Muscle layer of duodenum (tissue), 2 donors: ENCODE data around the gene FGFR3.

Source experiments
- H3K27ac ChIP-seq: one replicate; pipeline ENCODE4 v1.7.0; 2013; ENCODE audit warnings: mild to moderate bottlenecking, low read length
- H3K27me3 ChIP-seq: one replicate; pipeline ENCODE4 v1.7.0; 2013; ENCODE audit warnings: low read depth, mild to moderate bottlenecking, control low read depth, low read length
- H3K36me3 ChIP-seq, 2 donors: one replicate each; pipeline ENCODE4 v1.7.0; 2013; ENCODE audit warnings: low read length in 2 of 2, control low read depth in 1 of 2, mild to moderate bottlenecking in 1 of 2; ENCODE audit not compliant: insufficient read depth in 2 of 2, control insufficient read depth in 1 of 2
- H3K4me1 ChIP-seq, 2 donors: one replicate each; pipeline ENCODE4 v1.7.0; 2013; ENCODE audit warnings: low read length in 2 of 2, mild to moderate bottlenecking in 2 of 2, control low read depth in 1 of 2, moderate library complexity in 1 of 2; ENCODE audit not compliant: insufficient read depth in 2 of 2, control insufficient read depth in 1 of 2
- H3K4me3 ChIP-seq, 2 donors: one replicate each; pipeline ENCODE4 v1.7.0; 2013; ENCODE audit warnings: low read length in 2 of 2, low read depth in 1 of 2, mild to moderate bottlenecking in 1 of 2
- H3K9me3 ChIP-seq, 2 donors: one replicate each; pipeline ENCODE4 v1.7.0; 2013; ENCODE audit warnings: low read length in 2 of 2, control low read depth in 1 of 2, mild to moderate bottlenecking in 1 of 2; ENCODE audit not compliant: control insufficient read depth in 1 of 2
- donor health status: healthy.

Gene FGFR3

DNA sequence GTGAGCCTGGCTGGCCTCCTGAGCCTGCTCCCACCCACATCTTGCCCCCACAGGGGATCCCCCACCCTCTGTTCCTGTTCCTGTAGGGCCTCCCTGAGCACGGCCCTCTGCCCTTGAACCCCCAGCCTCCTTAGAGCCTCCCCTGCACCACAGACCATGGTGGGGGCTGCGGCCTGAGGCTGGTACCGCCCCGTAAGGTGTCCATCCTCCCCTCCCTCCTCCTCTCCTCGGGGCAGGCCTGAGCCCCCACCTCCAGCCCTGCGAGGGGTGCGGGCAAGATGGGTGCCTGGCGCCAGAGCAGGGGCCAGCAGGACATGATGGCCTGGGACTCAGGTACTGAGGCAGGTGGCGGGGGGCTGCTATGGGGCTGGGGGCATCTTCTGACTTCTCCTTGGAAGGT, 28.4 kb upstream of the FGFR3 start:
- Histone ChIP-seq H3K27me3 (peaks cover 11% of the 10 kb centered on the region), H3K4me3 (no peak overlapping the region), H3K4me1 (peaks cover 0 to 10% of the 10 kb centered on the region in 2 donors), H3K36me3 (no peaks in the 10 kb centered on the region), H3K27ac (no peak overlapping the region), H3K9me3 (no peaks in the 10 kb centered on the region)

DNA sequence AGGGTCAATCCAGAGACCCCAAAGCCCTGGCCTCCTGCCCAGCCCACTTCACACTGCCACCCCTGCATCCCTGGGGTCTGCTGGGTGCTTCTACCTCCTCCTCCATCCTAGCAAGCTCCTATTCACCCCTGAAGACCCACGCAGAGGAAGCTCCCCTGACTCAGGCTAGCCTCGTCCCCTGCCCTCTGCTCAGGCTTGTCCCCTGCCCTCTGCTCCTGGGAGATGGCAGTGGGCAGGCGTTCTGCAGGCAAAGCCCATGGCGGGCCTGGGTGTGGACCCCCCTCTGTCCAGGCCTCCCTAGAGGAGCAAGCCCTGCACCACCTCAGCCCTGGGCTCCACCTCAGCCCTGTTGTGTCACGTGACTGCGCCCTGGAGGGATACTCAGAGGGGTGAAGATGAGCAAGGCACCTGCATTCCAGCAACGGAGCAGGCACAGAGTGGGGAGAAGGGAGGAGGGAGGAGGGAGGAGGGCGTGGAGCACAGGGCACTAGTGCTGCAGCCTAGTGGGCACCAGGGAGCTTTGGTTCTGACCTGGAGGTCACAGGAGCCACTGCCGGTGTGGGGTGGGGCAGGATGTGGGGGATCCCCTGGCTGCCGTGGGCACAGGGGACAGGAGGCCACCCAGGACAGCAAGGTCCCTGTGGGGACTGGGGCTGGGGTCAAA, 27.6 kb upstream of the FGFR3 start:
- Histone ChIP-seq H3K36me3 (no peaks in the 10 kb centered on the region), H3K4me3 (no peak overlapping the region), H3K27ac (no peak overlapping the region), H3K9me3 (no peaks in the 10 kb centered on the region), H3K27me3 (peaks cover 13% of the 10 kb centered on the region), H3K4me1 (peaks cover 0 to 10% of the 10 kb centered on the region in 2 donors)

- Histone ChIP-seq H3K27ac (no peak overlapping the region), H3K36me3 (no peaks in the 10 kb centered on the region), H3K4me1 (peaks cover 0 to 10% of the 10 kb centered on the region in 2 donors), H3K9me3 (no peaks in the 10 kb centered on the region), H3K27me3 (peaks cover 13% of the 10 kb centered on the region), H3K4me3 (no peak overlapping the region)
Observed at GRCh38 chr4:1766106-1767060, 26.7 kb upstream of the FGFR3 start.

DNA sequence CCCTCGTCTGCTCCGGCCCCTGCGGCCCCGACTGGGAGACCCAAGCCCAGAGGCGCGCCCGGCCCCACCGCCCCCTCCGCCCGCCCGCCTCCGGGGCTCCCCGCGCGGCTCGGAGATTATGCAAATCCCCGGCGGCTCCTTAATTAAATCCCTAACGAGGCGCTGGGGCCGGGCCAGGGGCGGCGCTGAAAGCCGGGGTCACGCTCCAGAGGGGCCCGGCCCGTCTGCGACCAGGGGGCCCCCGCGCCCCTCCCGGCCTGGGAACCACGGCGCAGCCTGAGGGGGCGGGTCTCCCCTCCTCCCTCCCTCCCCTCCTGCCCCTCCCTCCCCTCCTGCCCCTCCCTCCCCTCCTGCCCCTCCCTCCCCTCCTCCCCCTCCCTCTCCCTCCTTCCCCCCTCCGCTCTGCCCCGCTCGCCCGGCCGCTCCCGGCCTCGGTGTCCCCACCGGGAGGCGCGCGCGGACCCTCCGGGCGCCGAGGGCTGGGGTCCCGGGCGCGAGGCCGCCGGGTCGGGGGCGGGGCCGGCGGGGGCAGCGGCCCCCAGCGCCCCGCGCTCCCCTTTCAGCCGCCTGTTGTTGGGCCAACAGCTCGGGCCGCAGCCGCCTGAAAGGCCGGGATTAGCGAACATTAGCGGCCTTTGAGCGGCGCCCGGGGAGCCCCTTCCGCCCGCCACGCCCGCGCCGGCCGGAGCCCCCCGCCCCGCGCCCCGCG, 25.9 kb upstream of the FGFR3 start:
- Histone ChIP-seq H3K9me3 (no peaks in the 10 kb centered on the region), H3K36me3 (no peaks in the 10 kb centered on the region), H3K4me3 (no peak overlapping the region), H3K27me3 (peaks cover 13% of the 10 kb centered on the region), H3K4me1 (peaks cover 0 to 10% of the 10 kb centered on the region in 2 donors), H3K27ac (no peak overlapping the region)

DNA sequence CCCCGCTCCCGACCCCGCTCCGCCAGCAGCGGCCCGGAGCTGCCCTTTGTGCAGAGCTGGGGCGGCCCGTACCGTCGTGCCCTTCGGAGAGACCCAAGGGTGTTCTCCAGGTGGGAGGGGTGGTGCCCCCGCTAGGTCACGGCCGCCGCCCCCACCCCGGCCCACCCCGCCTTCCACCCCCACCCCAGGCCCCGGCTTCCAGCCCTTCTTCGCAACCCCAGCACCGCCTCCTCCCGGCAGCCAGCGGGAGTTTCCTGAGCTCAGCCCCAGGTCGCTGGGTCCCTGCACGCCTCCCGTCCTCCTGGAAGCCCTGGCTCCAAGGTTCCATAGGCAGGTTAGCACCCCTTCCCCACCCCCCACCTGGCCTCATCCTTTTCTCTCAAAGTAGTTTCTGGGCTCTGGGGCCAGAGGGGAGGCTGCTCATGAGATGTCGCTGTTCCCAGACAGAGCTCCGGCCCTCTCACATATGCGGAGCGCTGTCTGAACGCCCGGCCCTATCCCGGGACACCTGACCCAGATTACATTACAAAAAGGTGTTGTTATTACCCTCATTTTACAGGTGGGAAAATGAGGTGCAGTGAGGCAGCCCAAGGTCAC, 25.2 kb upstream of the FGFR3 start:
- H3K9me3 ChIP-seq: no peaks in the 10 kb centered on the region
- H3K36me3 ChIP-seq: no peaks in the 10 kb centered on the region
- H3K27me3 ChIP-seq: peaks cover 13% of the 10 kb centered on the region
- H3K4me1 ChIP-seq: peaks cover 0 to 10% of the 10 kb centered on the region in 2 donors
- H3K4me3 ChIP-seq: no peak overlapping the region
- no peak overlapping the region for H3K27ac ChIP-seq

DNA sequence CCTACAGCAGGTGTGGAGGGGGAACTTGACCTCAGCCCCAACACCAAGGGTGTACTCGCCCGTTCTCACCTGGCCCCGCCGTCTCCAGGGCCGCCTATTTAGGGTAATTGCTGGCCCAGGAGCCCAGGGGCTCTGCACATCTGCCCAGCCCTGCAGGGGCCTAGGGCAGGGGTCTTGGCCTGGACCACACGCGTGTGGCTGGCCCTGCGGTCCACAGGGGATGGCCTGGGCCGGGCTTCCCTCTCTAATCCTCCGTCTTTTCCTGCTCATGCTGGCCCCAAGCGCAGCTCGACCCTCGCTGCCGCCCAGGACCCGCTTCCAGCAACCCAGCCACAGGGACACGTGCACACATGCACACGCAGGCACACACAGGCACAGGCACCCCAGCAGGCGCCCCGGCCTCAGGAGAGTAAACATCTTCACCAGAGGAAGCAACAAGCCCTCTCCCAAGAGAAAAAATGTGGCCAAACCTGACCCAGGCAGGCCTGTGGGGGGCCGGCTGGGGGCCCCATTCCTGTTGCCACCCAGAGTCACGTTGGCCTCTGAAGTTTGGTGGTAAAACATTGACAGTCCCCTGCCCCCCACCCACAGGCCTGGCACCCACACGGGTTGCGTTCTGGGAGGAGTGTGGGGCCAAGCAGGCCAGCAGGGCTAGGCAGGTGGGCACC, 24.6 kb upstream of the FGFR3 start:
- no peak overlapping the region for H3K4me3 ChIP-seq
- peaks cover 13% of the 10 kb centered on the region for H3K27me3 ChIP-seq

DNA sequence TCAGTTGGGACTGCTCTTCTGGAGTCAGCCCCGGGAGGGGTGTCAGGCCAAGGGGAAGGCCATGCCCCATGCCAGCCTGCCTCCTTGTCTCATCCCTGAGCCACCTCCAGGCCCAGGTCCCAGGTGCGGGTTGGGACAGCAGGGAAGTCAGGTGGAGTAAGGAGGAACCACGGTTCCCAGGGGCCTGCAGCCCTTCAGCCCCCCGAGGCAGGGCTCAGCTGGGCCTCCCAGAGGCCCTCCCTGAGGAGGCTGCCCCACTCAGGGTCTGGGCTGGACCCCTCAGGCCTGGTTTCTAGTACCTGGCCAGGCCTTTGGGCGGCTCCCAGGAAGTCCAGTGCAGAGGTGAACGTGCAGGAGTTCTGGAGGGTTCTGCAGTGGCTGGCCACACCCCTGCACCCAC, 23.4 kb upstream of the FGFR3 start:
- H3K4me1 ChIP-seq: peaks cover 0 to 6% of the 10 kb centered on the region in 2 donors
- H3K27ac ChIP-seq: no peak overlapping the region
- no peaks in the 10 kb centered on the region for H3K36me3 ChIP-seq
- peaks cover 13% of the 10 kb centered on the region for H3K27me3 ChIP-seq
- H3K9me3 ChIP-seq: no peaks in the 10 kb centered on the region
- no peak overlapping the region for H3K4me3 ChIP-seq

More for the DNA sequence above, 24.6 kb upstream of the FGFR3 start:
- H3K36me3 ChIP-seq: no peaks in the 10 kb centered on the region
- H3K27ac ChIP-seq: no peak overlapping the region
- no peaks in the 10 kb centered on the region for H3K9me3 ChIP-seq
- peaks cover 0 to 10% of the 10 kb centered on the region in 2 donors for H3K4me1 ChIP-seq

GRCh38 chr4:1770245-1770644, 22.8 kb upstream of the FGFR3 start:
- Histone ChIP-seq H3K4me3 (no peak overlapping the region), H3K27ac (no peak overlapping the region), H3K36me3 (no peaks in the 10 kb centered on the region), H3K27me3 (peaks cover 13% of the 10 kb centered on the region), H3K9me3 (no peaks in the 10 kb centered on the region), H3K4me1 (peaks cover 0 to 6% of the 10 kb centered on the region in 2 donors)

DNA sequence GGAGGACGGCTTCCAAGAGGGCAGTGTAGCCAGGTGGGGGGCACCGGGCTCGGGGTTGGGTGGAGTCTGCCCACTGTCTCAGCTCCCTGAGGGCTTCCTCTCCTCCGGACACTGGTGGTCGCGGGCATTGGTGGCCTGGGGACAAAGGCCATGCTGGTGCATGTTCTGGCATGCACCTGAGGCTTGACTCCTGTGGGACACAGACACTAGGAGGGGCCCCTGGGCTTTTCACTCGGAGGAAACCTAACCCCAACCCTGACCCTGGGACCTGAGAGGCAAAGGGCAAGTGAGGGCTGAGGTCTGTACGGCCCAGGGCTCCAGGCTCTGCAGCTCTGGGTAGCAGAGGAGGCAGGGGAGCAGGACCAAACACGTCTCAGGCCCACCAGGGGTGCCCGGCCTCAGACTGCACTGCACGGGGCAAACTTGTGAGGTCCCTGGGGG, 22.3 kb upstream of the FGFR3 start:
- no peak overlapping the region for H3K4me3 ChIP-seq
- no peaks in the 10 kb centered on the region for H3K9me3 ChIP-seq
- H3K27me3 ChIP-seq: peaks cover 13% of the 10 kb centered on the region
- H3K4me1 ChIP-seq: peaks cover 0 to 6% of the 10 kb centered on the region in 2 donors
- no peak overlapping the region for H3K27ac ChIP-seq
- no peaks in the 10 kb centered on the region for H3K36me3 ChIP-seq

DNA sequence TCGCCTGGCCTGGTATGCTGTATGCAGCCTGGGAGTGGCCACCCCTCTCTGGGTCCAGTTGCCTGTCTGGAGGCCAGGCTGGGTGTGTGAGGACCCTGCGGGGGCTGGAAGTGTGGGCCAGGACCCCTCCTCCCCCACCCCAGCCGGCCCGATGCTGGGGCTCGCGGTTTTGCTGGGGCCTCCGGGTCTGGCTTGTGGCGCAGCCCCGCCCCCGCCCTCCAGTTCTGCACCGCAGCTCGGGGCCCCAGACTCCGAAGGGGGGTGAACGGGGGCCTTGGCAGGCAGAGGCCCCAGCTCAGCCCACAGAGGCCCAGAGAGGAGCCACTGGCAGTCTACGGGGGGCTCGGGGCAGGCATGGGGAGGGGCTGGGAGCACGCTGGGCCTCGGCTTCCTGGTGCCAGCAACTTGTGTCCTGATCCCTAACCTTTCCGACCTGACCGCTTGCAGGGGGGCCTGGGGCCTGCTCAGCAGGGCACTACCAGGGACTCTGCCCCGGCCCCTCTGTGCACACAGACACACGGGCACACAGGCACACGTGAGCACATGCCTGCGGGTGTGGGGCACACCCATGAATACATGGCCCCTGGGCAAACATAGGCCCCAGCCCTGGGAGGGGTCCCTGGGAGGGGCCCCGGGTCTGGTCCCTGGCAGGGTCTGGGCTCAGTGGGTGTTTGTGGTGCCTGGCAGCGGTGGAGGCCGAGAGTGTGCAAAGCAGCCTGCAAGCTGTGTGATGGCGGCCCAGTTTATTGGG, 21.4 kb upstream of the FGFR3 start:
- Histone ChIP-seq H3K27ac (no peak overlapping the region), H3K36me3 (no peaks in the 10 kb centered on the region), H3K4me1 (peaks cover 0 to 6% of the 10 kb centered on the region in 2 donors), H3K9me3 (no peaks in the 10 kb centered on the region), H3K4me3 (no peak overlapping the region), H3K27me3 (peaks cover 13% of the 10 kb centered on the region)
